KMS-11 (cell line): ENCODE results near the gene MTFR1L.

Experiments
- H2AFZ ChIP-seq: fragments of 200-600 bp; sonication (generic); 2 replicates; pipeline ENCODE4 v1.6.1; 2016; ENCODE audit warnings: antibody characterized with exemption, mixed run types, low read depth
- H3K27ac ChIP-seq: fragments of 200-600 bp; sonication (generic); 2 replicates; pipeline ENCODE4 v1.6.1; 2016; ENCODE audit warnings: mild to moderate bottlenecking, mixed run types
- H3K27me3 ChIP-seq: fragments of 200-600 bp; sonication (generic); 2 replicates; pipeline ENCODE4 v1.6.1; 2017; ENCODE audit warnings: mild to moderate bottlenecking, low read depth, mixed run types, moderate library complexity; ENCODE audit not compliant: insufficient read depth
- H3K36me3 ChIP-seq: fragments of 200-600 bp; sonication (generic); 2 replicates; pipeline ENCODE4 v1.6.1; 2017; ENCODE audit warnings: mild to moderate bottlenecking, mixed run types; ENCODE audit not compliant: insufficient read depth
- H3K4me1 ChIP-seq: fragments of 200-600 bp; sonication (generic); 2 replicates; pipeline ENCODE4 v1.6.1; 2016; ENCODE audit warnings: mild to moderate bottlenecking, low read depth, mixed run types; ENCODE audit not compliant: poor library complexity, severe bottlenecking
- H3K4me2 ChIP-seq: fragments of 200-600 bp; sonication (generic); 2 replicates; pipeline ENCODE4 v1.7.0; 2016; ENCODE audit warnings: mild to moderate bottlenecking, mixed run types
- H3K4me3 ChIP-seq: fragments of 200-600 bp; sonication (generic); IDR thresholded peaks from 2 replicates; pipeline ENCODE4 v1.6.1; 2017; ENCODE audit warnings: low read depth, low read length, mixed read lengths; ENCODE audit not compliant: insufficient read depth
- H3K79me2 ChIP-seq: fragments of 200-600 bp; sonication (generic); 2 replicates; pipeline ENCODE4 v1.6.1; 2016; ENCODE audit warnings: low read depth, mixed run types; ENCODE audit not compliant: insufficient read depth
- H3K9ac ChIP-seq: fragments of 200-600 bp; sonication (generic); 2 replicates; pipeline ENCODE4 v1.6.1; 2016; ENCODE audit warnings: mild to moderate bottlenecking, mixed run types
- H4K20me1 ChIP-seq: fragments of 200-600 bp; sonication (generic); 2 replicates; pipeline ENCODE4 v1.6.1; 2016; ENCODE audit warnings: mild to moderate bottlenecking, mixed run types; ENCODE audit not compliant: insufficient read depth
- TF ChIP-seq, protein P1 (sequence below): fragments of 200-600 bp; sonication (generic); conservative IDR thresholded peaks from 2 replicates; pipeline ENCODE4 v1.6.1; 2017; ENCODE audit warnings: low read depth, mild to moderate bottlenecking, antibody characterized with exemption, low read length, moderate library complexity, mixed read lengths

The MTFR1L gene

GRCh38 chr1:25820247-25821111 lies 725 bp downstream of the MTFR1L start:
- H3K4me3 ChIP-seq = peak overlapping the region; percentile 73
- H3K9ac ChIP-seq = peak overlapping the region; percentile 78
- no peaks in the 10 kb centered on the region for H3K36me3 ChIP-seq
- no peaks in the 10 kb centered on the region for H3K79me2 ChIP-seq
- H3K27ac ChIP-seq = peak overlapping the region; percentile 73
- H4K20me1 ChIP-seq = no peaks in the 10 kb centered on the region
- H2AFZ ChIP-seq = peak overlapping the region; percentile 93
- H3K27me3 ChIP-seq = no peaks in the 10 kb centered on the region
- TF ChIP-seq, protein P1, sequence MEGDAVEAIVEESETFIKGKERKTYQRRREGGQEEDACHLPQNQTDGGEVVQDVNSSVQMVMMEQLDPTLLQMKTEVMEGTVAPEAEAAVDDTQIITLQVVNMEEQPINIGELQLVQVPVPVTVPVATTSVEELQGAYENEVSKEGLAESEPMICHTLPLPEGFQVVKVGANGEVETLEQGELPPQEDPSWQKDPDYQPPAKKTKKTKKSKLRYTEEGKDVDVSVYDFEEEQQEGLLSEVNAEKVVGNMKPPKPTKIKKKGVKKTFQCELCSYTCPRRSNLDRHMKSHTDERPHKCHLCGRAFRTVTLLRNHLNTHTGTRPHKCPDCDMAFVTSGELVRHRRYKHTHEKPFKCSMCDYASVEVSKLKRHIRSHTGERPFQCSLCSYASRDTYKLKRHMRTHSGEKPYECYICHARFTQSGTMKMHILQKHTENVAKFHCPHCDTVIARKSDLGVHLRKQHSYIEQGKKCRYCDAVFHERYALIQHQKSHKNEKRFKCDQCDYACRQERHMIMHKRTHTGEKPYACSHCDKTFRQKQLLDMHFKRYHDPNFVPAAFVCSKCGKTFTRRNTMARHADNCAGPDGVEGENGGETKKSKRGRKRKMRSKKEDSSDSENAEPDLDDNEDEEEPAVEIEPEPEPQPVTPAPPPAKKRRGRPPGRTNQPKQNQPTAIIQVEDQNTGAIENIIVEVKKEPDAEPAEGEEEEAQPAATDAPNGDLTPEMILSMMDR = no peak; the same call in 1 of the 2 replicates
- H3K4me2 ChIP-seq = peak overlapping the region; percentile 65
- peaks cover 24% of the 10 kb centered on the region for H3K4me1 ChIP-seq

- no peaks in the 10 kb centered on the region for H3K36me3 ChIP-seq
- peak overlapping the region; percentile 78; the same call in 1 of the 2 replicates for H3K9ac ChIP-seq
- no peaks in the 10 kb centered on the region for H3K79me2 ChIP-seq
- peak overlapping the region; percentile 65 for H3K4me2 ChIP-seq
- TF ChIP-seq, protein P1 = no peak
- no peaks in the 10 kb centered on the region for H4K20me1 ChIP-seq
- peak overlapping the region; percentile 72 for H3K4me3 ChIP-seq
- no peak overlapping the region for H3K27ac ChIP-seq
- H3K4me1 ChIP-seq = peaks cover 29% of the 10 kb centered on the region
- H3K27me3 ChIP-seq = no peaks in the 10 kb centered on the region
- peak overlapping the region; percentile 93 for H2AFZ ChIP-seq
These were observed 1.3 kb downstream of the MTFR1L start for GRCh38 chr1:25821112-25821476.

GRCh38 chr1:25821630-25822091 lies 1.9 kb downstream of the MTFR1L start:
- TF ChIP-seq, protein P1 = no peak

DNA sequence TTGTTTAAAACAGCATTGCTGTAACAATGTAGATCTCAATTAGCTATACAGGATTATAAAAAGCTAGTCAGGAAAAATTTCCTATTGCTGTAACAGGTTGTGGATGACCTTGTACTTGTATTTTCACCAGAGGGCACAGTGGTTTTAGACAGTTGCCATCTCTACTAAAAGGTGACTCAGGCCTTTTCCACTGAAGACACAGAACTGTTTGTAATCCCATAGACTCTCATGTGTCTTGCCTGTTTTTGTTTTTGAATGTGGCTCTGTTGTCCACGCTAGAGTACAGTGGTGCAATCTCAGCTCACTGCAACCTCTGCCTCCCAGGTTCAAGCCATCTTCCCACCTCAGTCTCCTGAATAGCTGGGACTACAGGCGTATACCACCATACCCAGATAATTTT lies 5.9 kb downstream of the MTFR1L start:
- TF ChIP-seq, protein P1 = no peak
- no peak overlapping the region for H3K9ac ChIP-seq
- H3K36me3 ChIP-seq = no peaks in the 10 kb centered on the region
- H3K4me2 ChIP-seq = no peak overlapping the region
- no peaks in the 10 kb centered on the region for H4K20me1 ChIP-seq
- no peaks in the 10 kb centered on the region for H3K79me2 ChIP-seq
- no peaks in the 10 kb centered on the region for H3K27me3 ChIP-seq
- H3K4me1 ChIP-seq = peaks cover 21% of the 10 kb centered on the region
- H2AFZ ChIP-seq = no peak overlapping the region
- no peak overlapping the region for H3K27ac ChIP-seq
- H3K4me3 ChIP-seq = no peak overlapping the region

More at GRCh38 chr1:25821630-25822091, 1.9 kb downstream of the MTFR1L start:
- peak overlapping the region; percentile 78; the same call in 1 of the 2 replicates for H3K9ac ChIP-seq
- H4K20me1 ChIP-seq = no peaks in the 10 kb centered on the region
- no peaks in the 10 kb centered on the region for H3K27me3 ChIP-seq
- no peaks in the 10 kb centered on the region for H3K79me2 ChIP-seq
- H3K4me1 ChIP-seq = peaks cover 29% of the 10 kb centered on the region
- peak overlapping the region; percentile 65; the same call in 1 of the 2 replicates for H3K4me2 ChIP-seq
- no peak overlapping the region for H3K4me3 ChIP-seq
- H3K36me3 ChIP-seq = no peaks in the 10 kb centered on the region
- H2AFZ ChIP-seq = no peak overlapping the region
- H3K27ac ChIP-seq = no peak overlapping the region
